K562 (cell line): ENCODE results near the gene ACRBP. TPM values are rescaled to one million over a fixed set of nuclear protein-coding genes. Genes with fewer than 3 reads are reported as not detected.

ENCODE experiments used
- ARNT ChIP-seq, 2 experiments: fragments of 450-650 bp; IDR thresholded peaks; 2 replicates each; pipeline ENCODE4 v1.6.1; 2016; ENCODE audit warnings: mild to moderate bottlenecking in 1 of 2
- BCOR ChIP-seq: fragments of 450-650 bp; IDR thresholded peaks from 2 replicates; pipeline ENCODE4 v1.6.1; 2016
- CBFA2T3 ChIP-seq: fragments of 450-650 bp; IDR thresholded peaks from 2 replicates; pipeline ENCODE4 v1.6.1; 2017
- CREB3 ChIP-seq: fragments of 450-650 bp; conservative IDR thresholded peaks from 2 replicates; pipeline ENCODE4 v1.6.1; 2016; ENCODE audit warnings: missing genetic modification characterization, low read depth, mild to moderate bottlenecking, missing compliant biosample characterization, moderate library complexity
- CSDE1 ChIP-seq, 2 experiments: fragments of 450-650 bp; IDR thresholded peaks; 2 replicates each; pipeline ENCODE4 v1.6.1; 2016; ENCODE audit warnings: mild to moderate bottlenecking in 1 of 2
- EHMT2 ChIP-seq: fragments of 450-650 bp; IDR thresholded peaks from 2 replicates; pipeline ENCODE4 v1.6.1; 2018; ENCODE audit warnings: antibody characterized with exemption
- ELF4 ChIP-seq: fragments of 450-650 bp; formaldehyde crosslinking; IDR thresholded peaks from 2 replicates; pipeline ENCODE4 v1.4.0; 2022; ENCODE audit warnings: missing genetic modification characterization
- EP300 ChIP-seq: IDR thresholded peaks from 2 replicates; pipeline ENCODE4 v1.6.1; 2012; ENCODE audit warnings: low read length, improper control_type of control experiment
- EP400 ChIP-seq: fragments of 450-650 bp; IDR thresholded peaks from 2 replicates; pipeline ENCODE4 v1.6.1; 2017; ENCODE audit warnings: antibody characterized with exemption, mild to moderate bottlenecking, moderate library complexity
- ETV5 ChIP-seq: sonication (generic); formaldehyde crosslinking; IDR thresholded peaks from 2 replicates; pipeline ENCODE4 v1.4.0; 2020; ENCODE audit warnings: low read depth, mild to moderate bottlenecking, missing genetic modification reagents
- FOXM1 ChIP-seq, 2 experiments: fragments of 450-650 bp in 1 of 2; sonication (generic) in 1 of 2; formaldehyde crosslinking in 1 of 2; IDR thresholded peaks; 2 replicates each; pipeline versions ENCODE4 v1.6.1 to v1.9.0; 2017 to 2022; ENCODE audit warnings: low read depth in 2 of 2, mild to moderate bottlenecking in 2 of 2, missing genetic modification reagents in 1 of 2, moderate library complexity in 1 of 2
- IRF9 ChIP-seq: fragments of 450-650 bp; IDR thresholded peaks from 2 replicates; pipeline ENCODE4 v1.6.1; 2016; ENCODE audit warnings: missing biosample characterization, missing genetic modification characterization
- MCM3 ChIP-seq: fragments of 450-650 bp; IDR thresholded peaks from 2 replicates; pipeline ENCODE4 v1.6.1; 2016
- MCM7 ChIP-seq, 2 experiments: fragments of 450-650 bp; IDR thresholded peaks; 2 replicates each; pipeline ENCODE4 v1.6.1; 2016 to 2018
- NBN ChIP-seq: fragments of 450-650 bp; IDR thresholded peaks from 2 replicates; pipeline ENCODE4 v1.6.1; 2016; ENCODE audit warnings: low read depth, mild to moderate bottlenecking
- PHF21A ChIP-seq: fragments of 450-650 bp; IDR thresholded peaks from 2 replicates; pipeline ENCODE4 v1.6.1; 2017; ENCODE audit warnings: low read depth, borderline replicate concordance
- PTTG1 ChIP-seq: fragments of 450-650 bp; IDR thresholded peaks from 2 replicates; pipeline ENCODE4 v1.6.1; 2016; ENCODE audit warnings: low read depth, mild to moderate bottlenecking, missing genetic modification characterization, missing compliant biosample characterization
- SMARCA5 ChIP-seq: fragments of 450-650 bp; IDR thresholded peaks from 2 replicates; pipeline ENCODE4 v1.6.1; 2016
- SNIP1 ChIP-seq: fragments of 450-650 bp; IDR thresholded peaks from 2 replicates; pipeline ENCODE4 v1.7.1; 2017; ENCODE audit warnings: low read depth, mild to moderate bottlenecking
- TARDBP ChIP-seq: fragments of 450-650 bp; IDR thresholded peaks from 2 replicates; pipeline ENCODE4 v1.6.1; 2016
- TEAD4 ChIP-seq, 2 experiments: sonication (generic) in 1 of 2; formaldehyde crosslinking in 1 of 2; IDR thresholded peaks; 2 replicates each; pipeline versions ENCODE4 v1.6.1 to v1.8.0; 2012 to 2022; ENCODE audit warnings: borderline replicate concordance in 1 of 2, inconsistent platforms in 1 of 2, low read length in 1 of 2, mild to moderate bottlenecking in 1 of 2, missing genetic modification reagents in 1 of 2
- THRB ChIP-seq: fragments of 450-650 bp; formaldehyde crosslinking; conservative IDR thresholded peaks from 2 replicates; pipeline ENCODE4 v1.4.0; 2022; ENCODE audit warnings: mild to moderate bottlenecking, missing genetic modification characterization
- TRIM24 ChIP-seq, 2 experiments: fragments of 450-650 bp; IDR thresholded peaks; 2 replicates each; pipeline ENCODE4 v1.6.1; 2016
- ZC3H8 ChIP-seq: fragments of 450-650 bp; IDR thresholded peaks from 2 replicates; pipeline ENCODE4 v1.6.1; 2017
- polyA plus RNA-seq, 8 experiments: library from polyadenylated mRNA; depleted of rRNA in 4 of 8; stranded (reverse) in 5 of 8; unstranded in 3 of 8; fragments of >200 nt; fragmentation: Nextera tagmentation in 2 of 8; fragmentation: Illumina TruSeq in 1 of 8; extraction: Ambion mirVana in 2 of 8; extraction: Trizol in 1 of 8; gene quantifications; 2 replicates each; pipeline versions ENCODE4 v1.2.1 to v1.2.3, GENCODE V29; 2011 to 2014; ENCODE audit warnings: inconsistent platforms in 1 of 8, missing spikeins in 1 of 8
- total RNA-seq, 7 experiments: library from RNA; depleted of rRNA in 6 of 7; stranded (reverse); fragments of >200 nt in 6 of 7; fragmentation: Illumina TruSeq in 2 of 7; extraction: Trizol in 2 of 7; gene quantifications; 2 replicates each; pipeline versions ENCODE4 v1.2.1 to v1.2.3, GENCODE V29; 2011 to 2021; ENCODE audit warnings: low replicate concordance in 1 of 7
- TF ChIP-seq, protein P1 (sequence below): fragments of 450-650 bp; formaldehyde crosslinking; IDR thresholded peaks from 2 replicates; pipeline ENCODE4 v1.4.0; 2020; ENCODE audit warnings: mild to moderate bottlenecking, moderate library complexity

The ACRBP gene
- total and polyA plus RNA-seq, 9 of the 15 experiments (the other 6 are each of a cell fraction or from before 2014, with no cell fraction given): 3.1 to 31.8 (median 8.4) TPM

DNA sequence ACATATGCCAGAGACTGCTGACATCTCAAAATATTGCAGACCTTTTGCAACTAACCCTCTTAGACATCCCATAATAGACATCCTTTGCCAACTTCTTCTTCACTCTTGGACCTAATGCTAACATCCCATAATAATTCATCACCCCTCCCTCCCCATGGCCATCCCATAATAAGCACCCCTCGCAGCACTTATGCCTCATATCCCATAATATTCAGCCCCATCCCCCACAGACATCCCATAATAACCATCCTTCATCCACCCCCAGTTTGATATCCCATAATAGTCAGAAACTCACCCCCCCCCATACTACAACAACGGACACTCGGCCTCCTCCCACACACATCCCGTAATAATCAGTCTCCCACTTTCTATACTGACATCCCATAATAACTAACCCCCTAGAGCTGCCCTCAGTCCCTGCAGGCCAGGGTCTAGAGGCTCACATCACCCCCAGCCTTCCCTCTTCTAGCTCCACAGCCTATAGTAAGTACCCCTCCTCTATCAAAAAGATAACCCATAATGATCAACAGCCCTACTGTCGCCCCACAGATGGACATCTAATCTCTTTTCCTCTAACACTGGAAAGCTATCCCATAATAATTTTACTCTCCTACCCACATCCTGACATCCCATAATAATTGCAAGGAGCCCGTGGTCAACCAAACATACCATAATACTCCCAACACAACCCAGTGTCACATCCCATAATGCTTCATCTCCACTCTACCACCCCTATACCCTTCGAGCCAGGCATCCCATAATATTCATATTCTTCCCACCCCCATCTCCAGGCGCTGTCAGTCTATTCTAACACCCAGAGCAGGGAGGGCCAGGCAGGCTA lies 39.3 kb downstream of the ACRBP start (continued):
- peak; percentile 85; the same call in 1 of the 2 replicates for TF ChIP-seq ELF4 (CRISPR knock-in tag)
- TF ChIP-seq CREB3 (tag): peak; percentile 94
- TF ChIP-seq BCOR: peak; percentile 26; the same call in 1 of the 2 replicates
- TF ChIP-seq PHF21A: 0 out of 2 replicates have a peak, but pooled peaks have one; percentile 33
- TF ChIP-seq, protein P1, sequence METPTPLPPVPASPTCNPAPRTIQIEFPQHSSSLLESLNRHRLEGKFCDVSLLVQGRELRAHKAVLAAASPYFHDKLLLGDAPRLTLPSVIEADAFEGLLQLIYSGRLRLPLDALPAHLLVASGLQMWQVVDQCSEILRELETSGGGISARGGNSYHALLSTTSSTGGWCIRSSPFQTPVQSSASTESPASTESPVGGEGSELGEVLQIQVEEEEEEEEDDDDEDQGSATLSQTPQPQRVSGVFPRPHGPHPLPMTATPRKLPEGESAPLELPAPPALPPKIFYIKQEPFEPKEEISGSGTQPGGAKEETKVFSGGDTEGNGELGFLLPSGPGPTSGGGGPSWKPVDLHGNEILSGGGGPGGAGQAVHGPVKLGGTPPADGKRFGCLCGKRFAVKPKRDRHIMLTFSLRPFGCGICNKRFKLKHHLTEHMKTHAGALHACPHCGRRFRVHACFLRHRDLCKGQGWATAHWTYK (CRISPR knock-in tag): peak; percentile 49; the same call in 1 of the 2 replicates
- TF ChIP-seq CSDE1 (IDR thresholded peaks at IDR 0.05): 0 out of 4 replicates have a peak, but pooled peaks of 1 of the 2 experiments have one; percentile 36
- TF ChIP-seq TEAD4 (IDR thresholded peaks at IDR 0.05; ENCODE audit: low read length): peak; percentile 18; the same call in 1 of the 2 replicates
- TF ChIP-seq TEAD4 (CRISPR knock-in tag; IDR thresholded peaks at IDR 0.05; ENCODE audit: borderline replicate concordance): no peak
- peak; percentile 31; the same call in 1 of the 2 replicates for TF ChIP-seq IRF9 (tag)
- TF ChIP-seq SMARCA5: peak; percentile 89
- peak; percentile 71; the same call in 1 of the 2 replicates for TF ChIP-seq PTTG1 (tag)
- 0 out of 2 replicates have a peak, but pooled peaks have one; percentile 81 for TF ChIP-seq ZC3H8
- peak; percentile 71; the same call in 1 of the 2 replicates for TF ChIP-seq NBN
- 0 out of 2 replicates have a peak, but pooled peaks have one; percentile 43 for TF ChIP-seq MCM3
- TF ChIP-seq MCM7 (IDR thresholded peaks at IDR 0.05): no peak
- TF ChIP-seq SNIP1: peak; percentile 49; the same call in 1 of the 2 replicates
- TF ChIP-seq EHMT2: 0 out of 2 replicates have a peak, but pooled peaks have one; percentile 37
- peak; percentile 26; the same call in 1 of the 2 replicates for TF ChIP-seq EP300
- TF ChIP-seq THRB (CRISPR knock-in tag): peak; percentile 96
- TF ChIP-seq EP400: peak; percentile 73
- TF ChIP-seq ARNT (IDR thresholded peaks at IDR 0.05): peak in 1 of 2 experiments; percentile 21; a peak in 1 of 4 replicates
- peak; percentile 43; the same call in 1 of the 2 replicates for TF ChIP-seq CBFA2T3
- TF ChIP-seq FOXM1 (IDR thresholded peaks at IDR 0.05; ENCODE audit: low read depth): no peak
- TF ChIP-seq FOXM1 (CRISPR knock-in tag; IDR thresholded peaks at IDR 0.05; ENCODE audit: low read depth): no peak
- TF ChIP-seq TARDBP: peak; percentile 94
- peak in 1 of 2 experiments; percentile 64; a peak in 3 of 4 replicates for TF ChIP-seq TRIM24 (IDR thresholded peaks at IDR 0.05)
- no peak for TF ChIP-seq ETV5
